EL (cell line): Measurements from ENCODE around the gene CHAF1A.
A peak's percentile ranks its signal among the peaks of the same experiment; 100 is the strongest.

Experiments
- DNase-seq: peaks from one replicate; pipeline ENCODE4 v3.0.0-alpha.2; 2016

Gene CHAF1A

DNA sequence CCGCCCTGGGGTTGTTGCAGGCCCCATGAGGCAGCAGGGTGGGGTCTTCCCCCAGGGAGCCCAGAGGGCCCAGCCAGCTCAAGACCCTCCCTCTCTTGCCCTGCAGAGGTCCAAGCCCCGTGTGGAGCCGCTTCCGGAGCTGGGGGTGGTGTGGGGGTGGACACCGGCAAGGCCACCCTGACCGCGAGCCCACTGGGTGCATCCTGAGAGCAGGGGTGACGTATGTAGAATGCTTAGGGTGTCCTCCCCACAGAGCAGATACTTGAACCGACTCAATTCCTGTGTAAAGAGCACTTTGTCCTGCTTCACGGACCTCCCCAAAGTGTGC, 40.3 kb downstream of the CHAF1A start:
- DNase-seq = no peak

DNA sequence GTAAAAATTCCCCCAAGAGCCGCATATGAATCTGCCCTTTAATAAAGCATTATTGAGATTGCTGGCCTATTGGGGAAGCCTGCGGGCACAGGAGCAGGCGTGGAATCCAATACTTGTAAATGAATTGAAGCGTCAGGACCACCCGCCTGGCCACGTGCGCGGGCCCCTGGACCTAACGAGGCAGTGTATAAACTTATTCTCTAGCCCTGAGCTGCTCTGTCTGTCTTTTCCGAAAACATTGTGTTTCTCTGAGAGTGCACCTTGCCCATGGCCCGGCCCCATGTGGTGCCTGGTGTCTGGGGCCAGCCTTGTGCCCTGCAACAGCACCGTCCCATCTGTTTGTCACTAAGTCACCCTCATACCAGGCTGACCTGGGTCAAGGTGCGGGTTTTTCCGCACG, 40.7 kb downstream of the CHAF1A start:
- DNase-seq = no peak

DNA sequence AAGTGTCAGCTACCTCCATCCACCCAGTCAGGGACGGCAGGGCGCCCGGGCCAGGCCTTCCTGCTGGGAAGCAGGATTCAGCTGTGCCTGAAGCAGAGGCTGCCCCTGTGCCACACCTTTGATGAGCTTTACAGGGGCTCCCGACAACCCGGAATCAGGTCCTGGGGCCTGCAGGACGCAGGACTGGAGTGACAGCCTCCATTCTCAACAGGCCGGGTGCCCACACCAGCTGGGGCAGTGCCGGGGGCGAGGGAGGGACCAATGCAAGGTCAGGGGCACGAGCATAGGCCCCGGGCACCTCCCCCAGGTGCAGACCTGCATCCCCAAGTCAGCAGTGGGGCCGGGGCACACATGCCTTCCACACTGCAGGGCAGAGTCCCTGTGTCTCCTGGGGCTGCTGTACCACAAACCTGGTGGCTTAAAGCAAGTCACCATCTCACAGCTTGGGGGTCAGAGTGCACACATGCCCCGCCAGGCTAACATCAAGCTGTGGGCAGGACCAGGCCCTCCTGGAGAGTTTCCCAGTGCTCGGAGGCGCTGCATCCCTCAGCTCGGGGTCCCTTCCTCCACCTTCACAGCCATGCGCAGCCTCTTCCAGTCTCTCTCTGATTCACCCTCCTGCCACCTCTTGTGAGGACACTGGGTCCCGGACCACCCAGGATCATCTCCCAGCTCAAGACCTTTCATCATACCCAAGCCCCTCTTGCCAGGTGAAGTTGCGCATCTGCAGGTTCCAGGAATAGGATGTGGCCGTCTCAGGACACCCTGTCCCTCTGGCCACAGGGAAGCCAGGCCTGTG, 41.7 kb downstream of the CHAF1A start:
- no peak for DNase-seq

DNA sequence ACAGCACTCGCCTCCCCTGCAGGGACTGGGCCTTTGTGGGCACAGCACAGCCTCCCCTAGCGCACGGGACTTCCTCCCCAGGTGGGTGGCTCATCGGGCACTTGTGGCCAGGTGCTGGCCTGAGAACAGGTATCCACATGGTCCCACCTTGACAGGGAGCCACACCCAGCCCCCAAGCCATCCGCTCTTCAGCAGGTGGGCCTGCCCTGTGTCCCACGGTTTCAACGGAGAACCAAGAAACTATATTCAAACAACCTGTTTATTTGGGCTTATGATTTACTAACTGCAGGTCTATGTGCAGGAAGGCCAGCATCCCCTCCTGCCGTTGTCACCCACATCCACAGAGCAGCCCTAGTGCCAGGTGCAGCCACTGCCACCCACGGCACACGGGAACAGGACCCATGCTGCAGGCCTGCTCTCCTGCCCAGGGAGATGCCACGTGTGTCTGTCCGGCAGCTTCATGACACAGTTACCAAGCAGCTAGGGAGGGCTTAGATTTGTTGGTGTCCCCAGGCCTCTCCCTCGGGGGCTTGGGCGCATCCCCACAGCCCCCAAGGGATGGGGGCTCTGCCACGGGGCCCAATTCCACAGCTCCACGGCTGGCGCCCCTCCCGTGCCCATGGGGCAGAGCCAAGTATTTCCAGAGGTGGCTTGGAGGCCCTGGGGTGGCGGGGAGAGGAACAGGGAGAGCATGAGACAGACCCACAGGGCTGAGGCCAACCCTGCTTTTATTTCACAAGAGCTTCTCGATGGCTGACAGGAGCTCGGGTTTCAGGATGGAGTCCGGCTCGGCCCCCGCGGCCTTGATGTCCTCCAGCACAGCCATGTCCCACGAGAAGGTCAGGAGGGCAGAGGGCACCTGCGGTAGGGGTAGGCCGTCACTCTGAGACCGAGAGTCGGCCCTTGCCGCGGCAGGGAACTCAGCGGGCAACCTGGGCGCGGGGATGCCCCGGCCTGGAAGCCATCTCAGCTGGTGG, 42.6 kb downstream of the CHAF1A start:
- DNase-seq = no peak

DNA sequence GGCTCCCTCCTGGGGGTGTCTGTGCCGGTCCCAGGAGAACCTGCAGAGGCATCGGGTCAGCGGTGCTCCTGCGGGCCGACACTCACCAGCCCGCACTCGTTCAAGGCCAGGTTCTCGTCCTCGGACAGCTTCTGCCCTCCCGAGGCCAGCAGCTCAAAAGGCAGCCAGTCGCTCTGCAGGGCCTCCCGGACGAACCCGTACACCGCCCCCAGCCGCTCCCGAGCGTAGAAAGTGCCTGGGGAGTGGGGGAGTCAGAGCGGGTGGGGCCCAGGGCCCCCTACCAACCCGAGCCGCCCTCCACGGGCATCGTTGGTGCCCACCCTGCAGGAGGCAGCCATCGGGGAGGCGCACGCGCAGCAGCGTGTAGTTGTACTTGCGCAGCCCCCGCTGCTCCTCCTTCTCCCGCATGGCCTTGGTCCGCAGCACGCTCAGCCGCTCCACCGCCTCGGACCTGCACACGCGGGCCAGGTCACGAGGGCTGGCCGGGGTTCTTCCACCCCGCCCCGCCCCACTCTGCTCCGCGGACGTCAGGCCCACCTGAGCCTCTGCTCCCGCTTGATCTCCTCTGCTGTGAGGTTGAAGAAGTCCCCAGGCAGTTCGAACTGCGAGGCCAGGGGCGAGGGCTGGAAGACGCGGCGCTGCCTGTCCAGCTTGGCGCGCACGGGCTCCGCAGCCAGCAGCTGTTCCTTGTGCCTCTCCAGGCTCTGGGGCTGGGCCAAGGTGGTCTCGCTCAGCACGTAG, 43.7 kb downstream of the CHAF1A start:
- DNase-seq = no peak

DNA sequence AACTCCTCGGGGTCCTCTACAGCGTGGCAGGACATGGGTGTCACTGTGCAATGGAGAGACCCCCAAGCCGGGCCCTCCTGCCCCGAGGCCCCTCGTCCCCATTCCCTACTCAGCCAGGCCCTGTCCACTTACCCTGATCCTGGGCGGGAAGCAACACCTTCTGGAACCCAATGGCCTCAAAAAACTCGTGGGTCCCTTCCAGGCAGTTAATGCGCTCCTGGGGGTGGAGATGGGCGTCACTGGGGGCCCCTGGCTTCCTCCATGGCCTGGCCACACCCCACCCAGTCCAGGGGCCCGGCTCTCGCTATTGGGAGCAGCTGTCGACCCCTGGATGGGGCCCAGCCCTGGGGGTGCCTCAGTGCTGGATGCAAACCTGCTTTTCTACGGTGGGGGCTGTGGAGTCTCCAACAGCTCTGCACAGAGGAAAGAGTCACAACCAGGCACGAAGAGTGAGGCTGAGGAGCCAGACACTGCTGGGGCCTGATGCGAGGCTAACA, 44.3 kb downstream of the CHAF1A start:
- no peak for DNase-seq

- DNase-seq = no peak
Measured at GRCh38 chr19:4447327-4448146, 45.1 kb downstream of the CHAF1A start.

- no peak for DNase-seq
Measured at GRCh38 chr19:4448147-4448985, 45.9 kb downstream of the CHAF1A start.

DNA sequence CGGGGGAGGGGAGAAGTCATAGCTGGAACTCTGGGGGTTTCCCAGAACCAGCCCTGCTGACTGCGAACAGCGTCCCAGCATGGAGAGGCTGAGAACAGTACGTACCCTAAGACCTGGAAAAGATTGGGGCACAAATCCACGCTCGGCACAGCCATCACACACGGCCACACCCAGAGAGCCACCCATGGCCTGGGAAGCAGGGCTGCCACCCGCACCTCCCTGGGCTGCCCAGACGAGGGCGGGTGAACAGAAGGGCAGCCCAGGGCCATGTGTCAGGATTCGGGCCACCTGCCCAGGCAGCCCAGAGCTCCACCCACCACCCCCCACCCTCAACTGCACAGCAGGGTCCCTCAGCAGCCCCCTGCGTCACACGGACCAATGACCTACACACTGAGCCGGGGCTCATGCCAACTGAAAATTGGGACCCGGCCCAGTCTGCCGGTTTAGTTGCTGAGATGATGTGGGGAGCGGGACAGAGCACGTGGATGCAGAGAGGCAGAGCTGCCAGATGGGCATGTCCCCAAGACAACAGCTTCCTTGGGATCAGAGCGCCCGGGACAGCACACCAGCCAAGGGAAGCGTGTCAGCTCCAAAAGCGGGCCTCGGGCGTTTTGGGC, 46.7 kb downstream of the CHAF1A start:
- DNase-seq = no peak

- no peak for DNase-seq
Measured at GRCh38 chr19:4449639-4450028, 47.2 kb downstream of the CHAF1A start.

DNA sequence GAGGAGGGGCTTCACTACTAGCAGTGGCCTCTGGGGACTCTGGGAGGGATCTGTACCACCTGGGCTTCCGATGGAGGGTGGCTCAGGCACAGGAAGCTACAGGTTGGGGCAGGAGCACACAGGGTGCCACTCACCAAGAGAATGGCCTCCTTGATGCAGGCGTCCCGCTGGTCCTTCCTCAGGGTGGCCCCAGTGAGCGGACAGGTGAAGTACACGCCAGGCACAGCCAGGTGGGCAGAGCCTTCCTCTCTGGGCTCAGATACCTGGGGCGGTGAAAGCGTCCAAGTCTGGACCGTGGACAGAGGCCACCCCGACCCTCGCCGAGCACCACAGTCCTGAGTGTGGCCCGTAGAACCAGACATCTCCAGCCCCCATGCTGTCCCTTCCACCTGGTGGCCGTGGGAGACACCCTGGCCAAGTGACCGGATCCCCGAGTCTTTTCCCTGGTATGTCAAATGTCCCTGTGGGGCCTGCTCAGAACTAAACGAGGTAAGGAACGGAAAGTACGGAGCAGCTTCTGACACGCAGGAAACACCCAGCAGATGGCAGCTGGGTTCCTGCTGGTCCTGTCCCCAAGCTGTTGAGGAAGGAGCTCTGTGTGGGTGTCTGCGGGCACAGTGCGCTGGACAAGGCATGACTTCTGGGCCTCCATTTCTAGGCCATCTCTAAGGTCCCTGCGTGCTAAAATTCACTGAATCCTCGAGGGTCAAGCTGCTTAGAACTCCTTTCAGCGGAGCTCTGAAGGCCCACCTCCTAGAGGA, 50.0 kb downstream of the CHAF1A start:
- no peak for DNase-seq

GRCh38 chr19:4453232-4454179, 51.1 kb downstream of the CHAF1A start:
- DNase-seq = no peak

DNA sequence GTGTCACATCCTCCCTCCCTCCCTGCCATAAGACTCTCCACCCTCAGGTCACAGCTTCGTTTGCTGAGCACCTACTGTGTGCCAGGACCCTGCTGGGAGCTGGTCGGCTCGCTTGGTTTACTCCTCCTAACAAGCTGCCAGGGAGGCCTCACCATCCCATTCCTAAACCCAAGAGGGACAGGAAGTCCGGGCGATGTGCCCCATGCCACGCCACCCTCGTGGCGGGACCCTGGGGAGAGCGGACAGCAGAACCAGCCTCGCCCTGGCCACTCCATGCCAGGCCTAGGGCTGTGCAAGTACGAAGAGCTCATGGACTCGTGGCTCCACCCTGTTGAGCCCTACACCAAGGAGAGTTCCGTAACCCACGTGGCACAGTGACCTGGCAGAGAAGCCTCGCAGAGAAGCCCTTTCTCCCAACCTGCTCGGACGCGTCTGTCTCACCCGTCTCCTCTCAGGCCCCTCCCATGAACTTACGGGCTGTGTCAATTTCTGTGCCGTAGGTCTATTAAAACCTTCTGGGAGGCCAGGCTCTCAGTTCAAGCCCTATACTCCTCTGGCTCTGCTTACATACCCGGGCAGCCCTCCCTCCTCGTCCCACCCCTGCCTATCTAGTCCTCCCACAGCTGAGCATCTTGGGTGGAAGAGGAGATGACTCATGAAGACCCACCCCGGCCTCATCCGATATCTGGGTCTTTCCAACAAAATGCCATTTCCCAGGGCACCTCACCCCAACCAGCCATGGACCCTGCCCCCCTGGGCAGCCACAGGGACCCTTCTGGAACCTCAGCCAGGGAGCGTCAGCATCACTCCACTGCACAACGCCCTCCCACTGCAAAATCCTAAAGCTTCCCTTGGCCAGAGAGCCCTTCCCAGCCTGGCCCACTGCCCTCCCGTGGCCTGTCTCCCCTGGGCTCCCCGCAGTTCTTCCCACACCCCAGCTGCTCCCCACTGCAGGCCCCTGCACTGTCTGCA, 52.6 kb downstream of the CHAF1A start:
- DNase-seq = peak; percentile 69

- DNase-seq = peak; percentile 74
Measured at GRCh38 chr19:4455719-4456475, 53.5 kb downstream of the CHAF1A start.

- peak; percentile 76 for DNase-seq
Measured at GRCh38 chr19:4456476-4456842, 54.0 kb downstream of the CHAF1A start.

GRCh38 chr19:4456843-4457653, 54.6 kb downstream of the CHAF1A start:
- DNase-seq = peak; percentile 64
